Epithelial cell of proximal tubule (primary cell): ENCODE measurements around the gene ZFHX3. TPM values are rescaled to one million over a fixed set of nuclear protein-coding genes. Genes with fewer than 3 reads are reported as not detected.

Source experiments
- DNase-seq: peaks from one replicate; pipeline ENCODE4 v3.0.0-alpha.2; 2011; ENCODE audit warnings: low read depth
- H3K4me3 ChIP-seq: 2 replicates; pipeline ENCODE4 v1.5.1; 2011; ENCODE audit warnings: low read depth, mild to moderate bottlenecking, low read length
- CTCF ChIP-seq: conservative IDR thresholded peaks from 2 replicates; pipeline ENCODE4 v1.5.1; 2012; ENCODE audit warnings: low read depth, mild to moderate bottlenecking, low read length
- total RNA-seq: library from RNA; depleted of rRNA; stranded (reverse); fragments of >200 nt; gene quantifications from 2 replicates; pipeline ENCODE4 v1.2.3, GENCODE V29; 2015

The ZFHX3 gene
- total RNA-seq, 1 donor from 2014 or later, result 9.6 TPM

GRCh38 chr16:72876221-72876620 lies 171.7 kb downstream of the ZFHX3 start:
- DNase-seq, result no peak

GRCh38 chr16:72875291-72876031 lies 172.5 kb downstream of the ZFHX3 start:
- H3K4me3 ChIP-seq, result no peak overlapping the region
- no peak for DNase-seq
- no peak for TF ChIP-seq CTCF

More at GRCh38 chr16:72876221-72876620, 171.7 kb downstream of the ZFHX3 start:
- no peak overlapping the region for H3K4me3 ChIP-seq
- no peak for TF ChIP-seq CTCF

GRCh38 chr16:72873853-72874252 lies 174.1 kb downstream of the ZFHX3 start:
- no peak for TF ChIP-seq CTCF
- DNase-seq, result no peak
- H3K4me3 ChIP-seq, result no peak overlapping the region

GRCh38 chr16:72873044-72873443 lies 174.9 kb downstream of the ZFHX3 start:
- DNase-seq, result no peak
- no peak for TF ChIP-seq CTCF
- H3K4me3 ChIP-seq, result no peak overlapping the region

- no peak for DNase-seq
- no peak overlapping the region for H3K4me3 ChIP-seq
- no peak for TF ChIP-seq CTCF
Measured at GRCh38 chr16:72865835-72866234, 182.1 kb downstream of the ZFHX3 start.

GRCh38 chr16:72865258-72865657 lies 182.7 kb downstream of the ZFHX3 start:
- TF ChIP-seq CTCF, result no peak
- DNase-seq, result no peak
- no peak overlapping the region for H3K4me3 ChIP-seq
